HG03378 (cell line): ENCODE measurements around the gene TMEM109.

Source experiments
- ATAC-seq: cut with Tn5 transposase; IDR thresholded peaks from one replicate; pipeline ENCODE4 v1.9.1; 2021; ENCODE audit warnings: mild to moderate bottlenecking, moderate library complexity; ENCODE audit not compliant: unreplicated experiment

The TMEM109 gene

GRCh38 chr11:60960405-60960804 is 46.4 kb downstream of the TMEM109 start:
- ATAC-seq = no peak

GRCh38 chr11:60964801-60965200 is 50.8 kb downstream of the TMEM109 start:
- no peak for ATAC-seq

- ATAC-seq = no peak
Observed at GRCh38 chr11:60966890-60967289, 52.9 kb downstream of the TMEM109 start.

- ATAC-seq = no peak
Observed at GRCh38 chr11:60968223-60968622, 54.3 kb downstream of the TMEM109 start.

GRCh38 chr11:60970369-60970774 is 56.4 kb downstream of the TMEM109 start:
- ATAC-seq = no peak

GRCh38 chr11:60970890-60971289 is 56.9 kb downstream of the TMEM109 start:
- no peak for ATAC-seq

- no peak for ATAC-seq
Observed at GRCh38 chr11:60971520-60971919, 57.6 kb downstream of the TMEM109 start, which contains the start of gene CD6. Gene CD6, plus strand, starts transcription at chr11:60971680. Its CDS starts 186 bp downstream, at chr11:60971866.

- no peak for ATAC-seq
Observed at GRCh38 chr11:60972182-60973030, 58.4 kb downstream of the TMEM109 start.
